SK-N-MC (cell line): ENCODE measurements around the gene WASF3.

Experiments
- EZH2 ChIP-seq: fragments of 200-600 bp; sonication (generic); IDR thresholded peaks from one replicate; pipeline ENCODE4 v1.6.1; 2017; ENCODE audit warnings: antibody characterized with exemption
- POLR2AphosphoS5 ChIP-seq: IDR thresholded peaks from 2 replicates; pipeline ENCODE4 v1.6.1; 2012; ENCODE audit warnings: mild to moderate bottlenecking, low read depth, low read length, borderline replicate concordance

DNA sequence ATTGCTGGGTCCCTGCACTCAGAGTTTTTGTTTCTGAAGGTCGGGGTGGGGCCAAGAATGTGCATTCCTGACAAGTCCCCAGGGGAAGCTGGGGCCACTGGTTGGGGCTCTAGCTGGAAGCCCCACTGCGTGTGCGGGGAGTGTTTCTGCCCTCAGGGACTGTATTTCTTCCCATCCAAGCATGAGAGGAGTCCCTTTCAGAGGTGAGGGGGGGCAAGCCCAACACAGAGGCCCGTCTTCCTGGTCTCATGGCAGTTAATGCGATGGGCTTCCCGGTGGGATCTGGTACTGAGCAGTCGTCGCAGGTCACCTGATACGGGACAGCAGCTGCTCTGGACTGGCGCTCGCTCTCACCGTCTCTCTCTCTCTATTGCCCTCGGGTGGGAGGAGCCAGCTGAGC, 152.7 kb downstream of the WASF3 start:
- no peak for TF ChIP-seq EZH2
- no peak for TF ChIP-seq POLR2AphosphoS5
